HG03520 (cell line): ENCODE measurements around the gene LSG1.

Experiments
- ATAC-seq: cut with Tn5 transposase; IDR thresholded peaks from one replicate; pipeline ENCODE4 v1.9.1; 2021; ENCODE audit warnings: mild to moderate bottlenecking, moderate library complexity; ENCODE audit not compliant: unreplicated experiment

LSG1 gene

DNA sequence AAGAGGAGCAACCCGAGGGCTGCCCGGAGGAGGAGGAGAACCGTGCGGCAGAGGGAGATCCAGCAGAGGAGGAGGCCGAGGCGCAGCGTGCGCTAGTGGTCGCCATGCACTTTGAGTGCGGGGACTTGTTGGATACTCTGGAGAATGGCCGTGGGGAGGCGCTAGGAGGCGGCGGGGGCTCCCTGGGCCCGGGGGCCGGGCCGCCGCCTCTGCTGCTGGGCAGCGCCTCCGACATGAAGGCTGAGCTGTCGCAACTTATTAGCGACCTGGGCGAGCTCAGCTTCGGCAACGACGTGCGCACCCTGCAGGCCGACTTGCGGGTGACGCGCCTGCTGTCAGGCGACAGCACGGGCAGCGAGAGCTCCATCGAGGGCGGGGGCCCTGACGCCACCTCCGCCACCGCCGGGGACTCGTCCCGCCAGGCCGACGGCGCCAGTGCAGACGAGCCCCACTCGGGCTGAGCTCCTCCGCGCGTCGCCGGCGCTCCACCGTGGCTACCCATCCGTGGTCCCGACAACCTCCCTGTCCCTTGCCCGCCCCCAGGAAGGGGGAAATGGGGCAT lies 15.7 kb upstream of the LSG1 start:
- peak; percentile 38 for ATAC-seq

DNA sequence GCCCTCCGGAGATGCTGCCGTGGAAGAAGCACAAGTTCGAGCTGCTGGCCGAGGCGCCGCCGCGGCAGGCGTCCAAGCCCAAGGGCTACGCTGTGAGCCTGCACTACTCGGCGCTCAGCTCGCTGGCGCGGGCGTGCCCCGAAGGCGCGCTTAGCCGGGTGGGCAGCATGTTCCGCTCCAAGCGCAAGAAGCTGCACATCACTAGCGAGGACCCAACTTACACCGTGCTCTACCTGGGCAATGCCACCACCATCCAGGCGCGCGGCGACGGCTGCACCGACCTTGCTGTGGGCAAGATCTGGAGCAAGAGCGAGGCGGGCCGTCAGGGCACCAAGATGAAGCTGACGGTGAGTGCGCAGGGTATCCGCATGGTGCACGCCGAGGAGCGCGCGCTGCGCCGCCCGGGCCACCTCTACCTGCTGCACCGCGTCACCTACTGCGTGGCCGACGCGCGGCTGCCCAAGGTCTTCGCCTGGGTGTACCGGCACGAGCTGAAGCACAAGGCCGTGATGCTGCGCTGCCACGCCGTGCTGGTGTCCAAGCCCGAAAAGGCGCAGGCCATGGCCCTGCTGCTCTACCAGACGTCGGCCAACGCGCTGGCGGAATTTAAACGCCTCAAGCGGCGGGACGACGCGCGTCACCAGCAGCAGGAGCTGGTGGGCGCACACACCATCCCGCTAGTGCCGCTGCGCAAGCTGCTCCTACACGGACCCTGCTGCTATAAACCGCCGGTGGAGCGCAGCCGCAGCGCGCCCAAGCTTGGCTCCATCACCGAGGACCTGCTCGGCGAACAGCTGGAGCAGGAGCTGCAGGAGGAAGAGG lies 15.0 kb upstream of the LSG1 start:
- ATAC-seq: no peak

DNA sequence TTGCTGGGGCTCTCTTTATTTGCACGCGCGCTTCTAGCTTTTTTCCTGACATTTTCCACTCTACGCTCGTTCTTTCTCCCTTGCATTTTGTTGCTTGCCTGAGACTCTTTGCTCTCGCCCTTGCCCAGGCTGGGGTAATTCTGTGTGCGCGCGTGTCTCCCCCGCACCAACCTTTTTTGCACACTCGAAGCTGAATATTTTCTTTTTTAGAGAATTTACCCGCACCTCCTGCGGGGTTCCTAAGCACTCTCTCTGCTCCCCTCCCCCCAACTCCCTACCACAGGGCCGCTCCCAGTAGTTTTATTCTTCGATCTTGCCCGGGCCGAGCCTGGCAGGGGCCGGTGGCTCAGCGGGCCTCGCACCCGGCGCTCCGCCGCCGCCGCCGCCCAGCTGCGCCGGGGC lies 14.4 kb upstream of the LSG1 start:
- no peak for ATAC-seq

DNA sequence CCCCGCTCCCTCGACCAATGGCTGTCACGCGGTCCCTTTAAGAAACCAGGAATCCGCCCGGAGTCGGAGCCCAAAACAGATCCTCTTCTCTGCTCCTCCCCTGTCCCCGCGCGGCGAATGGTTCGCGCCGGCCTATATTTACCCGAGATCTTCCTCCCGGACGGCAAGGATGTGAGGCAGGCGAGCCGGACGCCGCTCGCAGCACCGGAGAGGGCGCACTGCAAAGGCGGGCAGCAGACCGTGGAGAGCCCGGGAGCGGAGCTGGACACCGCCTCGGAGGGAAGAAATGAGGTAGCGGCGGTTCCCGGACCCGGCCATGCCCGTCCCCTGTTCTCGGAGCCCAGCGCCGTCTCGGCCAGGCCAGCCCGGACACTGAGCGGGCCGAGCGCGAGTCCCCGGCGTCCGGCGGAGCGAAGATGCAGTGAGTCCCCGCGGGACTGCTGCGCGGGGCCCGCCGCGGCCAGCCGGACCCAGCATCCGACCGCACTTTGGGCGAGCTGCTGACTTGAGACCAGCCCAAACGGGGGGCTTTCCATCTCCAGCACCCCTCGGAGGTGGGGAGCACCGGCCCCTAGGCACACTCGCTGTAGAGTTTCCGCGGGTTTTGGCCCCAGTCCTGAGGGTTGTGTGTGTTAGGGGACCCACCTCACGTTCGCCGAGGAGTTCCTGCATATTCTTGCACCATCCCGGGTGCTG lies 13.9 kb upstream of the LSG1 start, which contains the start of gene FAM43A:
Gene FAM43A (plus strand): TSS at position 166 of the 696 bp plus-strand sequence. CDS start 944 bp downstream, outside the sequence.
- ATAC-seq: no peak

DNA sequence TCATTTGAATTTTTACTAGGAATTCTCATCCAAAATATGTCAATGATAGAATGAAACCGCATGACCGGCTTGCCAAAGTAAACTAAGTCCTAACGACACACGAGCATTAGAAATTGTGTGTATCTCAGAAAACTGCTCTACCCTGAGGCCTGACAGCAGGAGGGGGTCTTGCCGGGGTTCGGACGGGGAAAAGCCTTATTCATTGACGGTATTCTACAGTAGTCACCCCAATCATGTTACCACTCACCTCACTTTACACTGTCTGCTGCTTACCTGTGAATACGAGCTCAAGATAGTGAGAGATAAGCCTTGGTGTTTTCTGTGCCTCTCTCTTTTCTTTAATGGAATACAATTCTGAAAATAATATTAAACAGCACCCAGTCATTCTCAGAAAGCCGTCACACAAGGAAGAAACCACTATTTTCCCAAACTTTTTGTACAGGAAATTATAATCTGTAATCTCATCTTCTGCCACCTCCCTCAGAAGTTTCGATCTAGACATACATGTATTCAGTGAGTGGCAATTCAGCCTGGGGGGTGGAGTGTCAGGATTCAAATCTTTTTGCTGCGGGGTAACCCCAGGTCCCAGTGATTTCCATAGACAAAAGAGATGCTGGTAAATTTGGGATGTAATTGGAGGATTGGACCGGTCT lies 13.2 kb upstream of the LSG1 start:
- no peak for ATAC-seq

DNA sequence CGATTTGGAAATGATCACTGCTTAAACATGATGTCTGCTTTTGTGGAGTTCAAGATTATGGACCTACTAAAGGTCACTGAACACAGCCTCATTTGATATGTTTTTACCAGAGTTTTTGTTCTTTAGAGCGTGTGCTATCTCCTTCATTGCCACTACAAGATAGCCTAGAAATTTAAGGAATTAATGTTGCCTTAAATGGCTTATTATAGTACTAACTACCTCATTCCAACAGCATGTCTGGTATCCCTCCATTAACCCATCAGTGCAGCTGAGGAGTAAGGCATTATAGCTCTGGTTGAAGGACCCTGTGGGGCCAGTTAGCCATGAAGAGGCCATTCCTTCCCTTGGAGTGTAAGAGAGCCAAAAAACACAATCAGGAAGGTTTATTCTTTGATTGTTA lies 11.4 kb upstream of the LSG1 start:
- ATAC-seq: no peak

DNA sequence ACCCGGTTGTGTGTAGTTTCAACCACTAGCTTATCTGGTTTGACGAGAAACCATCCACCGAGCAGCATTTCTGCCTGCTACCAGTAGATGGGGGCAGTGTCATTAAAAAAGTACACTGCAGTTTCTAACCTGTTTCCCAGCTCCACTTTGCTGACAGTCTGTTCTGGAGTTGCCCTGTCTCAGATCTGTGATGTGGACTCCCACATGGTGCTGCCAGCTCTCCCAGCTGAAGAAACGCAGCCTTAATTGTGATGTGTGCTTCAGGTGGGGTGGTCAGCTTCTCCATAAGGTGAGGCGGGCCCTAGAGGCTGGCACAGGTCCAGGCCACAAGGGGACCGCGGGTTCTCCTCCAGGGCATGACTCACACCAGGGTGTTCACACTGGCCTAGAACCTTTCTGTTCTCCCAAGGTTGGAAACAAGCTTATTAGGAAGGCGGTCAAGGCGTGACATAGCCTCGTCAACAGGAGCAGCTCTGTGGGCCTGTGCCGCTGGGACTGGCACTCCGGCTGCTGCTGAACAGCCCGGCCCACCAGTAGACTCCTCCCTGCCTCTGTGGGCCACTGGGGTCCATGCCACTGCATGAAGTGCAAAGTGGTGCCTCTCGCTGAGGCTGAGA lies 10.8 kb upstream of the LSG1 start:
- peak; percentile 42 for ATAC-seq

DNA sequence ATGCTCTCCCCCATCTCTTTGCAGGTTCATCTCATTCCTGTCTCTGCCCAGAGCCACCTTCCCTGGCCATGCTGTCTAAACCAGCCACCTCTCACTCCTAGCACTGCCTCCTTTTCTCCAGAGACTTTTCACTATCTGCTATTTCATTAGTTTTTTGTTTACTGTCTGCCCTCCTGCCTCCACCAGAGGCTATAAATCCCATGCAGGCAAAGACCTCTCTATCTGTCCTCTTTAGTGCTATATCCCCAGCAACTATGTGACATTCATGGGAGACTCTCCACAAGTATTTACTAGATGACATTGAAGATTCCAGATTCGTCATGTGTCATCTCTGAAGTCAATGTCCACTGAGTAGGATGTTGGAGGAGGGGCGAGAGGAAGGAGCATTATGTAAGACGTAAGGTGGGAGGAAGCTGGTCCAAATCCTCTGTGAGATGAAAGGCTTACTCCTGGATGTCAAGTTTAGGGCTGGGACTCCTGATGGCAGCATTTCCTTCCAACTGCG lies 10.2 kb upstream of the LSG1 start:
- no peak for ATAC-seq

DNA sequence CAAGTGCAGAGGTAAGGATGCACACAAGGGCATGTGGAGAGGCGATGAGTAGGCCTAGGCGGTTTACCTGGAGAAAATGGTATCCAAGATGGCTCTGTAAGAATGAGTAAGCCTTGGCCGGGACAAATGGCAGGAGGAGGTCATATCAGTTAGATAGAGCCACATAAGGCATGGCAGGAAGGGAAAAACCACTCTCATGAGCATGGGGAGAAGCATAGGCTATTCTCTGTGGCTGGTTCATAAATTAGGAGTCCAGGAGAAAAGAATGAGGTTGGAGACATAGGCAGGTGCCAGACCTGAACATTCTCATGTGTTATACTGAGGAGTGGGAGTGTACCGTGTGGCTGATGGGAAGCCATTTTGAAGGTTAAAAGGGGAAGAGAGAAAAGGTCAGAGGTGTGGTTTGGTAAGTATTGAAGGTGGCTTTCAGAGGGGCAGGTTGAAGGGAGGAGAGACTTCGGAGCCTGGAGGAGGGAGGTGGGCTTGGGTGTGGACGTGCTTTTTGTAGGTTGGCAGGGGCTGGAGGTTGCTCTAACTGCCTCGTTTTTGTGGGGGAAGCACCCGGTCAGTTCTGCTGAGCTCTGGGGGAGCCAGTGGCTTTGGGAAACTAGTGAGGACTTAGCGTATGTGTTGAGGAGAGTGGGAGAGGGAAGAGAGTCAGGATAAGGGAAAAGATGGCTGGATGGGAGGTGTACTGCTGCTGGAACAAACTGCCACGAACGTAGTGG lies 9.1 kb upstream of the LSG1 start:
- ATAC-seq: no peak

DNA sequence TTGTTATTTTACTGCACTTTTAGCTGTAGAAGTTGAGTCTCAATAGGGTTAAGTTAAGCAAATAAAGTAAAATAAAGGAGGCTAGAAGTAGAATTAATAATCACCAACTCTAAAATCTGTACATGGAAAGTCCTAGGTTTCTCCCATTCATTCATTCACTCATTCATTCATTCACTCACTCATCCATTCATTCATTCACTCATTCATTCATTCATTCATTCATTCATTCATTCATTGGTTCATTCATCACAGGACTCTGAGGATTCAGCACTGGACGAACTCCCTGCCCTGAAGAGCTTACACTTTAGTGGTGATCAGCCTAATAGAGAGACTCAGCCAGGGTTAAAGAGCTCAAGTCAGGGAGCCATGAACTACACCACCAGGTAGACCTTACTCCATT lies 4.5 kb upstream of the LSG1 start:
- ATAC-seq: no peak

DNA sequence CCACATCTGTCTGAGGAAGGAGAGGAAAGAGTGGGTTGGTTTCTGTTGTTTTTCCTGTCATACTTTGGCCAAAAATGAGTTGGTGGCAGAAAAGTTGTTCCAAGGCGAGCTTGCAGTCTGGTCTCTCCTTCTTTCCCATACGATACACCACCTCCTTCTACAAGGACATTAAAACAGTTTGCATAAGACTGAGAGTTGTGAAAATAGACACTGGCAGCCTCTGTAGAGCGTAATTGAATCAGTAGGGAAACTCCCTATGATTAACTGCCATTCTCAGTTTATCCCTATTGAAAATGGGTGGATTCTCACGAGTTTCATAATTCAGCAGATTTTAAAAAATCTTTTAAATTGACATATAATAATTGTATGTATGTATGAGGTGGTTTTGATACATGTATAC lies 3.7 kb upstream of the LSG1 start:
- ATAC-seq: no peak

DNA sequence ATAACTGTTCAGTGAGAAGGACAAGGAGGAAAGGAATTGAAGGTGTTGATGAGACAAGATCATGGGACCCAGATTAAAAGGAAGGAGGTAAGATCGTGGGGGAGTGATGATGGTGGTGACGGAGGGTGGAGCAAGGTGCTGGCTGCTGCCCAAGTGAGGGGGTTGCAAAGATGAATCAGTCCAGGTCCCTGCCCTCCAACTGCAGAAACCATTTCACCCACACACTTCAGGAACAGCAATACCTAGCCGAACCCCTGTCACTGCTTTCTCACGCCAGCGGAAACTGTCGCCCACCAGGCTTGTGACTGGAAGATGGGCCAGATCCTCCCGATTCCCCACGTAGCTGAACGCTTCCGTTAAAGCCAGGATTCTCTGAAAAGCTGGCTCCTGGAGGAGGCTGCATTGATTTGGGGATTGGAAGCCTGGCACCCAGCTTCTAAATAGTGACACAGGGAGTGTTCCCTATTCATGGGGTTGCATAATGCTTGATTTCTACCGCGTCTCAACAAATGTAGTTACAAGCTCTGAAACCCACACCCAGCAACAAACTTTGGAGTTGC lies 3.2 kb upstream of the LSG1 start:
- no peak for ATAC-seq

DNA sequence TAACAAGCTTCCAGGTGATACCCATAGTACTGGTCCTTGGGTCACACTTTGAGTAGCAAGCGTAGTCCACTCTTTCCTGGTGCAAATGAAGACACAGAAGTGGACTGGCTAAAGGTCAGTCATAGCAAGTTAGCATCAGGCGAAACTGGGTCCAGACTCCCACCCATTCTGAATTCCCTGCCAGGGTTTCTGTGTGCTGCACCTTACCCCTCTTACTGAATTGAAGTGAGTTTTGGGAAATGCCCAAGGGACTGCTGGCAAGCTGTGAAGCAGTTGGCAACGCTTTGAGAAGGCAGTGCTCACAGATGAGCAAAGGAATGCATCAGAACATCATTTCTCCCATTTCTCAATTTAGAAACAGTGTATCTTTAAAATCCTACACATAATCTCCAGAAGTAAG lies 1.8 kb upstream of the LSG1 start:
- ATAC-seq: no peak

DNA sequence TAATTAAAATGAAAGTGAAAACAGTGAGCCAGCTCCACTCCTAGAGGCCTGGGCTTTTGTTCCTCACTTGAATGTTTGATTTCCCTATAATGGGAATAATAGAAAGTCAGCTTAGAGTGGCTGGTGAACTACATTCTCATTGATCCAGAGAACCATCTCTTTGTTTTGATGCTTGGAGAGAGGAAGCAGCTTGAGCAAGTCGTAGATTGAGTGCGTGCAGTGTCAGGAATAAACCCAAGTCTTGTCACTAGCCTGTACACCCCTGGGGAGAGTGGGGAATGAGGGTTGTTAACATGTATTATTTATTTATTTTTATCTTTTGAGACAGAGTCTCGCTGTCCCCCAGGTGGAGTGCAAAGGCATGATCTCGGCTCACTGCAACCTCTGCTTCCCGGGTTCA lies 885 bp upstream of the LSG1 start:
- no peak for ATAC-seq

DNA sequence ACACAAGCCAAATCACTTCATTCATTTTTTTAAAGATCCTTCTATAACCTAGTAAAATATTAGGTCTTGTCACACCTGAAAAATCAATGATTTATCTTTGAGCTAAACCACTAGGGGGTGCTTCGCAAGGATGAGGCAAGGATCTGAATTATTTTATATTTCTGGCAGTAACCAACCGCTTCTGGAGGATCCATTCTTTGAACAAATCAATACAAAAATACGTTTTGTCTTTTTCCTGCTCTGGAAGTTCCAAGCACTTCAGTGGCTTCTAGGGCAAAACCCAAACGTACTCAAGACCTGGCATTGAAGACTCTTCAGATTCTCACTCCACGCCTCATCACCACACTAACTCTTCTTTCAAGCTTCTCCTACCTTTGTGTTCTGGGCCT lies 486 bp downstream of the LSG1 start:
- ATAC-seq: no peak

DNA sequence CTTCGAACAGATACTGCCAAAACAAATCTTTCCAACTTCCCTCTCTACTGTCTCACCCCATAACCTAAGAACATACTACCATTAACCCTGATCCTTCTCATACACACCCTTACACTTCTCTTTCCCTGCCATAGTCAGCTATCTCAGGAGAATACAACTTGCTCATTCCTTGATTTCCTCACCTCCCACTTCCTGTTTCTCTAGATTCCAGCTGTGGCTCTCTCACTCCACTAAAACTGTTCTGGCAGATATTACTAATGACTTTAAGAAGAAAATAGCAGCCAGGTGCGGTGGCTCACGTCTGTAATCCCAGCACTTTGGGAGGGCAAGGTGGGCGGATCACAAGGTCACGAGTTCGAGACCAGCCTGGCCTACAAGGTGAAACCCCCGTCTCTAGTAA lies 4.6 kb downstream of the LSG1 start:
- ATAC-seq: no peak

DNA sequence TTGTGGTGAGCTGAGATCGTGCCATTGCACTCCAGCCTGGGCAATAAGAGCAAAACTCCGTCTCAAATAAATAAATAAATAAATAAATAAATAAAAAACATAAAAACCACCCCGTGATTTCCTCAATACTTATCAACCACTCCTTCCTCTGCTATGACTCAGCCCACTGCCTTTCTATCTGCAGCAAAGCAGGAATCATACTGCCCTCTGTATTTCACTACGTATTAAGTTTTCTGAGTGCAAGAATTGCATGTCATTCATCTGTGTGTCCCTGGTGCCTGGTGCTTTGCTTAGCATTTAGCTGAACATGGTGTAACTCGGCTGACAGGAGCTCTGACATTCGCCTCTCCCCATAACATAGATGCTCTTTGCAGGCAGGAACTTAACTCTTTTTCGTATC lies 7.1 kb downstream of the LSG1 start:
- ATAC-seq: no peak

DNA sequence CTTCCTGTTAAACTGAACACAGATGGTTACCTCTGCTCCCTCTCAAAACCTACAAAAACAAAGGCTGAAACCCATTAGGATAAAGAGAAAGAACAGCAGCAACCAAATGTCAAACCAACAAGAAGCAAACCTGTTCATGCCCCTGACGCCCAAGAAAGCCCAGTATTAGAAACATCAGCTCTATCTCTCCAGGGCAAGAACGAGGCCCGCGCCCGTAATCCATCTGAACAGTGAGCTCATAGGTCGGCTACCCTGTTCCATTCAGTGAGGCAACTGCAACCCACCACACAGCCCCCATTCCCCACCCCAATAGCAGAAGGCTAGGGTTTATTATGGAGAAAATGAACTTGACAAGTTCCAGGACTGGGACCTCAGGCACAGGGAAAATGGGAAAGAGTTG lies 10.0 kb downstream of the LSG1 start:
- ATAC-seq: no peak

DNA sequence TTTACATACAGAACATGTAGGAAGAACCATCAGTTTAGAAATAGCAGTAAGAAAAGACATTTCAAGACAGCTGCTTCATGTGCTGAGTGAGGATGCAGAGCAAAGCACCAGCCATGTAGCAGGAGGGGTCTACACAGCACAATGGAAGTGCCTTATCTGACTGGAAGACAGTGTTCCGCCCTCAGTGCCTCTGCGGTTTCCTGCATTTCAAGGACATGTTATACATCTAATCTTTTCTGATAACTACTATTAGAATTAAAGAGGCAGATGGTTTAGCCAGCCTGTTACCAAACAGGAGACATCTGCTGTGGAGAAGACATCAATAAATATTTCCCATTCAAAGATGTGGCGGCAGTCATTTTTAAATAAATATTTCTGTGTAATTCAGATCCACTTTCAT lies 10.6 kb downstream of the LSG1 start:
- no peak for ATAC-seq

DNA sequence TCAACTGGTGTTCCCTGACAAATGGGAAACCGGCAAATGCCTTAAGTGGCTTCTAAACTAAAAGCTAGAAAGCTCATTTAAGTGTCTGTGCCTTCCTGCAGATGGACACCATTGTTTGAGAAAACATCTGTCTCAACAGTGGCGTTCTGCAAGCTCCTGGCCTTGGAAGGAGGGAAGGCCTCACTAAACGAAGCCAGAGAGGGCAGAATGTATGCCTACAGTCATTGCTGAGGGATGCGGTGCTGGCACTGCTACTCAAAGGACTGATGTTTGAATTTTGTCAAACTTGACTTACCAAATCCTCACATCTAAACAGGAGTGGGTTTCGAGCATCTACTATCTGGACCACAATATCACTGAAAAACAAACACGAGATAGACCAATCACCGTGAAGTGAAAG lies 12.2 kb downstream of the LSG1 start:
- ATAC-seq: no peak
